KMS-11 (cell line): Measurements from ENCODE around the gene NEXN.

ENCODE experiments used
- H2AFZ ChIP-seq: fragments of 200-600 bp; sonication (generic); 2 replicates; pipeline ENCODE4 v1.6.1; 2016; ENCODE audit warnings: antibody characterized with exemption, mixed run types, low read depth
- H3K27ac ChIP-seq: fragments of 200-600 bp; sonication (generic); 2 replicates; pipeline ENCODE4 v1.6.1; 2016; ENCODE audit warnings: mild to moderate bottlenecking, mixed run types
- H3K27me3 ChIP-seq: fragments of 200-600 bp; sonication (generic); 2 replicates; pipeline ENCODE4 v1.6.1; 2017; ENCODE audit warnings: mild to moderate bottlenecking, low read depth, mixed run types, moderate library complexity; ENCODE audit not compliant: insufficient read depth
- H3K36me3 ChIP-seq: fragments of 200-600 bp; sonication (generic); 2 replicates; pipeline ENCODE4 v1.6.1; 2017; ENCODE audit warnings: mild to moderate bottlenecking, mixed run types; ENCODE audit not compliant: insufficient read depth
- H3K4me1 ChIP-seq: fragments of 200-600 bp; sonication (generic); 2 replicates; pipeline ENCODE4 v1.6.1; 2016; ENCODE audit warnings: mild to moderate bottlenecking, low read depth, mixed run types; ENCODE audit not compliant: poor library complexity, severe bottlenecking
- H3K4me2 ChIP-seq: fragments of 200-600 bp; sonication (generic); 2 replicates; pipeline ENCODE4 v1.7.0; 2016; ENCODE audit warnings: mild to moderate bottlenecking, mixed run types
- H3K4me3 ChIP-seq: fragments of 200-600 bp; sonication (generic); IDR thresholded peaks from 2 replicates; pipeline ENCODE4 v1.6.1; 2017; ENCODE audit warnings: low read depth, low read length, mixed read lengths; ENCODE audit not compliant: insufficient read depth
- H3K79me2 ChIP-seq: fragments of 200-600 bp; sonication (generic); 2 replicates; pipeline ENCODE4 v1.6.1; 2016; ENCODE audit warnings: low read depth, mixed run types; ENCODE audit not compliant: insufficient read depth
- H3K9ac ChIP-seq: fragments of 200-600 bp; sonication (generic); 2 replicates; pipeline ENCODE4 v1.6.1; 2016; ENCODE audit warnings: mild to moderate bottlenecking, mixed run types
- H4K20me1 ChIP-seq: fragments of 200-600 bp; sonication (generic); 2 replicates; pipeline ENCODE4 v1.6.1; 2016; ENCODE audit warnings: mild to moderate bottlenecking, mixed run types; ENCODE audit not compliant: insufficient read depth
- CTCF ChIP-seq: fragments of 200-600 bp; sonication (generic); conservative IDR thresholded peaks from 2 replicates; pipeline ENCODE4 v1.6.1; 2017; ENCODE audit warnings: low read depth, mild to moderate bottlenecking, antibody characterized with exemption, low read length, moderate library complexity, mixed read lengths

The NEXN gene

GRCh38 chr1:77888781-77889642 is 588 bp downstream of the NEXN start:
- Histone ChIP-seq H3K4me2 (no peak overlapping the region), H3K36me3 (no peaks in the 10 kb centered on the region), H3K9ac (no peak overlapping the region), H4K20me1 (no peaks in the 10 kb centered on the region), H3K27me3 (no peaks in the 10 kb centered on the region), H3K79me2 (no peaks in the 10 kb centered on the region), H3K4me3 (no peak overlapping the region), H3K27ac (no peak overlapping the region), H3K4me1 (no peaks in the 10 kb centered on the region), H2AFZ (no peak overlapping the region)
- no peak for TF ChIP-seq CTCF

GRCh38 chr1:77889671-77890070 is 1.2 kb downstream of the NEXN start:
- no peak overlapping the region for H3K4me2 ChIP-seq

GRCh38 chr1:77891200-77891599 is 2.8 kb downstream of the NEXN start:
- no peaks in the 10 kb centered on the region for H3K4me1 ChIP-seq
- H3K27me3 ChIP-seq = no peaks in the 10 kb centered on the region
- H3K4me2 ChIP-seq = no peak overlapping the region
- no peaks in the 10 kb centered on the region for H4K20me1 ChIP-seq
- no peak overlapping the region for H3K9ac ChIP-seq
- H3K27ac ChIP-seq = no peak overlapping the region
- H3K79me2 ChIP-seq = no peaks in the 10 kb centered on the region
- no peaks in the 10 kb centered on the region for H3K36me3 ChIP-seq
- H3K4me3 ChIP-seq = no peak overlapping the region
- H2AFZ ChIP-seq = no peak overlapping the region
- no peak for TF ChIP-seq CTCF

More at GRCh38 chr1:77889671-77890070, 1.2 kb downstream of the NEXN start:
- Histone ChIP-seq H4K20me1 (no peaks in the 10 kb centered on the region), H3K9ac (no peak overlapping the region), H3K4me1 (no peaks in the 10 kb centered on the region), H3K27ac (no peak overlapping the region), H3K79me2 (no peaks in the 10 kb centered on the region), H3K4me3 (no peak overlapping the region), H2AFZ (no peak overlapping the region), H3K36me3 (no peaks in the 10 kb centered on the region), H3K27me3 (no peaks in the 10 kb centered on the region)
- no peak for TF ChIP-seq CTCF

GRCh38 chr1:77899647-77900320 is 11.4 kb downstream of the NEXN start:
- no peak overlapping the region for H3K27ac ChIP-seq
- H3K4me1 ChIP-seq = no peaks in the 10 kb centered on the region

More at GRCh38 chr1:77899647-77900320, 11.4 kb downstream of the NEXN start:
- H3K27me3 ChIP-seq = no peaks in the 10 kb centered on the region
- H2AFZ ChIP-seq = no peak overlapping the region
- no peak overlapping the region for H3K4me2 ChIP-seq
- no peaks in the 10 kb centered on the region for H4K20me1 ChIP-seq
- no peaks in the 10 kb centered on the region for H3K79me2 ChIP-seq
- no peak for TF ChIP-seq CTCF
- no peak overlapping the region for H3K9ac ChIP-seq
- H3K36me3 ChIP-seq = no peaks in the 10 kb centered on the region
- no peak overlapping the region for H3K4me3 ChIP-seq
